ENCODE measurements around the gene IPO7.

GRCh38 chr11:9446230-9446629 is 61.8 kb downstream of the IPO7 start:
- TF ChIP-seq CTCF (IDR thresholded peaks at IDR 0.05): no peak
- no peak for TF ChIP-seq POLR2A (IDR thresholded peaks at IDR 0.05)
